Measurements from ENCODE around the gene HOXD1. TPM values are rescaled to one million over a fixed set of nuclear protein-coding genes. Genes with fewer than 3 reads are reported as not detected.

The HOXD1 gene
- total and polyA plus RNA-seq, 11 donors = 0.08 to 0.51 (median 0.19) TPM; not detected in 6

- Histone ChIP-seq H3K4me3 (peak overlapping the region; percentile 1 to 69 (median 52)), H3K27me3 (peaks cover 31 to 97% (median 66%) of the 10 kb centered on the region in 9 donors), H3K4me1 (peaks cover 0 to 30% (median 14%) of the 10 kb centered on the region in 12 donors), H3K36me3 (no peaks in the 10 kb centered on the region), H3K27ac (peak overlapping the region in 5 of 12 donors; percentile 32 to 68 (median 56)), H3K9me3 (no peaks in the 10 kb centered on the region)
- WGBS, 4 donors = 7 to 22% (median 12%) methylated on average over 13 to 48 of the region's 48 CpGs
- DNase-seq (peak; percentile 64 to 85 (median 70)), ATAC-seq (peak; percentile 80 to 97 (median 94))
- intact Hi-C loops (cut with DNase I) = loop anchor here (1.0 to 5.0 kb wide), 12 partner anchors 37 to 512 kb away; no protein-coding TSS in a partner anchor
- no peak for TF ChIP-seq POLR2A (IDR thresholded peaks at IDR 0.05)
- TF ChIP-seq, protein P1, sequence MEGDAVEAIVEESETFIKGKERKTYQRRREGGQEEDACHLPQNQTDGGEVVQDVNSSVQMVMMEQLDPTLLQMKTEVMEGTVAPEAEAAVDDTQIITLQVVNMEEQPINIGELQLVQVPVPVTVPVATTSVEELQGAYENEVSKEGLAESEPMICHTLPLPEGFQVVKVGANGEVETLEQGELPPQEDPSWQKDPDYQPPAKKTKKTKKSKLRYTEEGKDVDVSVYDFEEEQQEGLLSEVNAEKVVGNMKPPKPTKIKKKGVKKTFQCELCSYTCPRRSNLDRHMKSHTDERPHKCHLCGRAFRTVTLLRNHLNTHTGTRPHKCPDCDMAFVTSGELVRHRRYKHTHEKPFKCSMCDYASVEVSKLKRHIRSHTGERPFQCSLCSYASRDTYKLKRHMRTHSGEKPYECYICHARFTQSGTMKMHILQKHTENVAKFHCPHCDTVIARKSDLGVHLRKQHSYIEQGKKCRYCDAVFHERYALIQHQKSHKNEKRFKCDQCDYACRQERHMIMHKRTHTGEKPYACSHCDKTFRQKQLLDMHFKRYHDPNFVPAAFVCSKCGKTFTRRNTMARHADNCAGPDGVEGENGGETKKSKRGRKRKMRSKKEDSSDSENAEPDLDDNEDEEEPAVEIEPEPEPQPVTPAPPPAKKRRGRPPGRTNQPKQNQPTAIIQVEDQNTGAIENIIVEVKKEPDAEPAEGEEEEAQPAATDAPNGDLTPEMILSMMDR (IDR thresholded peaks at IDR 0.05) = peak; percentile 68 to 98 (median 92)
Observed at GRCh38 chr2:176140513-176141317, 47.8 kb upstream of the HOXD1 start.

DNA sequence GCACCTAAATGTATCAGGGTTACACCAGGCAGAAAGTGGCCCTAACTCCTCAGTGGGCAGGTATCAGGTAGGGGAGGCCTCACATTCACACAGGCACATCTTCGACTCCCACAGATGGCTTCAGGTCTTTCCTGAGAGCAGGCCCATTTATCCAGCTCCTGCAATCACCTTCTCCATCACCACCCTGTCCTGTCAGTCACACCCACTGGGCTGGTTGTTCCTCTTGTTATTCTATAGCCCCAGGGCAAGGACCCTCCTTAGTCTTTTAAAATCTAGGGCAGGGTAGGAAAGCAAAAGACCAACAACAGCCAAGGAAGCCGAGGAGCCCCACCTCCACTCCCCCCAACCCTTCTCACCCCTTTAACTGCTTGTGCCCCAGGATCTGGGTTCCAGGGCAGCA is 46.2 kb upstream of the HOXD1 start:
- TF ChIP-seq POLR2A (IDR thresholded peaks at IDR 0.05) = no peak
- TF ChIP-seq, protein P1 (IDR thresholded peaks at IDR 0.05) = no peak
- H3K4me1 ChIP-seq = peaks cover 0 to 19% (median 11%) of the 10 kb centered on the region in 12 donors
- 89 to 100% (median 95%) methylated on average over 2 of the region's 2 CpGs for WGBS, 4 donors
- no peak overlapping the region for H3K4me3 ChIP-seq
- DNase-seq = no peak
- intact Hi-C loops (cut with DNase I) = loop anchor here in 4 of 10 donors (5.0 kb wide), 3 partner anchors 35 to 510 kb away; no protein-coding TSS in a partner anchor
- H3K27me3 ChIP-seq = peaks cover 23 to 98% (median 68%) of the 10 kb centered on the region in 9 donors
- no peak overlapping the region for H3K27ac ChIP-seq
- no peaks in the 10 kb centered on the region for H3K36me3 ChIP-seq
- no peak for ATAC-seq
- H3K9me3 ChIP-seq = no peaks in the 10 kb centered on the region

- H3K27me3 ChIP-seq = peaks cover 23 to 98% (median 68%) of the 10 kb centered on the region in 9 donors
- H3K36me3 ChIP-seq = no peaks in the 10 kb centered on the region
- intact Hi-C loops (cut with DNase I) = no loop called here
- 41 to 50% (median 48%) methylated on average over 4 of the region's 4 CpGs for WGBS, 4 donors
- peaks cover 0 to 10% (median 5%) of the 10 kb centered on the region in 12 donors for H3K4me1 ChIP-seq
- no peak overlapping the region for H3K27ac ChIP-seq
- TF ChIP-seq, protein P1 (IDR thresholded peaks at IDR 0.05) = no peak
- TF ChIP-seq POLR2A (IDR thresholded peaks at IDR 0.05) = no peak
- H3K9me3 ChIP-seq = no peaks in the 10 kb centered on the region
- H3K4me3 ChIP-seq = no peak overlapping the region
- ATAC-seq = no peak
- no peak for DNase-seq
Observed at GRCh38 chr2:176145085-176145969, 43.1 kb upstream of the HOXD1 start.
